Liver (tissue), 9 donors: Measurements from ENCODE around the gene RIMBP2. TPM values are rescaled to one million over a fixed set of nuclear protein-coding genes. Genes with fewer than 3 reads are reported as not detected.

Experiments used
- DNase-seq: peaks from one replicate; pipeline ENCODE4 v3.0.0-alpha.2; 2017; ENCODE audit warnings: low spot score
- H3K27ac ChIP-seq, 2 donors: one replicate each; pipeline ENCODE4 v1.7.0; 2013; ENCODE audit warnings: inconsistent platforms in 2 of 2, low read length in 2 of 2, control low read depth in 1 of 2, low read depth in 1 of 2, mild to moderate bottlenecking in 1 of 2
- H3K27me3 ChIP-seq, 4 donors: one replicate each; pipeline versions ENCODE4 v1.6.1 to v1.7.0; 2013; ENCODE audit warnings: low read length in 3 of 4, inconsistent platforms in 1 of 4, mild to moderate bottlenecking in 1 of 4, moderate library complexity in 1 of 4; ENCODE audit not compliant: control insufficient read depth in 4 of 4, insufficient read depth in 4 of 4
- H3K36me3 ChIP-seq, 4 donors: one replicate each; pipeline versions ENCODE4 v1.6.1 to v1.7.0; 2013; ENCODE audit warnings: low read length in 3 of 4, mild to moderate bottlenecking in 3 of 4, low read depth in 1 of 4, moderate library complexity in 1 of 4; ENCODE audit not compliant: control insufficient read depth in 4 of 4, insufficient read depth in 3 of 4
- H3K4me1 ChIP-seq, 4 donors: one replicate each; pipeline versions ENCODE4 v1.6.1 to v1.7.0; 2013; ENCODE audit warnings: low read length in 3 of 4, mild to moderate bottlenecking in 3 of 4, moderate library complexity in 1 of 4; ENCODE audit not compliant: control insufficient read depth in 4 of 4, insufficient read depth in 4 of 4
- H3K4me3 ChIP-seq, 3 donors: one replicate each; pipeline versions ENCODE4 v1.6.1 to v1.7.0; 2013; ENCODE audit warnings: low read length in 3 of 3, control low read depth in 1 of 3, low read depth in 1 of 3, mild to moderate bottlenecking in 1 of 3
- H3K9ac ChIP-seq, 2 donors: one replicate each; pipeline ENCODE4 v1.7.0; 2013; ENCODE audit warnings: low read length in 2 of 2, mild to moderate bottlenecking in 2 of 2, moderate library complexity in 2 of 2, control low read depth in 1 of 2, low read depth in 1 of 2
- H3K9me3 ChIP-seq, 4 donors: one replicate each; pipeline versions ENCODE4 v1.6.1 to v1.7.0; 2013; ENCODE audit warnings: low read length in 3 of 4; ENCODE audit not compliant: control insufficient read depth in 4 of 4
- CTCF ChIP-seq: fragments of 150-350 bp; IDR thresholded peaks from 2 replicates; pipeline ENCODE4 v1.5.1; 2017; ENCODE audit warnings: improper control_type of control experiment, low read depth, low read length; ENCODE audit not compliant: missing input control
- EGR1 ChIP-seq, 2 donors: IDR thresholded peaks; 2 replicates each; pipeline ENCODE4 v1.6.1; 2016 to 2018; ENCODE audit warnings: antibody characterized with exemption in 2 of 2, low read depth in 2 of 2
- FOXA1 ChIP-seq: IDR thresholded peaks from 2 replicates; pipeline ENCODE4 v1.6.1; 2016; ENCODE audit warnings: antibody characterized with exemption
- FOXA2 ChIP-seq: IDR thresholded peaks from 2 replicates; pipeline ENCODE4 v1.6.1; 2016; ENCODE audit warnings: antibody characterized with exemption
- GABPA ChIP-seq, 2 donors: IDR thresholded peaks in 1 of 2; conservative IDR thresholded peaks in 1 of 2; 2 replicates each; pipeline ENCODE4 v1.6.1; 2016; ENCODE audit warnings: antibody characterized with exemption in 2 of 2, mild to moderate bottlenecking in 1 of 2, moderate library complexity in 1 of 2
- HNF4A ChIP-seq, 2 donors: conservative IDR thresholded peaks; 2 replicates each; pipeline ENCODE4 v1.6.1; 2016; ENCODE audit warnings: antibody characterized with exemption in 2 of 2, mild to moderate bottlenecking in 2 of 2
- HNF4G ChIP-seq: IDR thresholded peaks from 2 replicates; pipeline ENCODE4 v1.6.1; 2016; ENCODE audit warnings: antibody characterized with exemption
- JUND ChIP-seq, 2 donors: IDR thresholded peaks; 2 replicates each; pipeline ENCODE4 v1.6.1; 2016; ENCODE audit warnings: antibody characterized with exemption in 2 of 2
- NR2F2 ChIP-seq: IDR thresholded peaks from 2 replicates; pipeline ENCODE4 v1.6.1; 2016; ENCODE audit warnings: antibody characterized with exemption
- RAD21 ChIP-seq, 2 donors: IDR thresholded peaks; 2 replicates each; pipeline ENCODE4 v1.6.1; 2016; ENCODE audit warnings: antibody characterized with exemption in 2 of 2, mild to moderate bottlenecking in 2 of 2
- RXRA ChIP-seq, 2 donors: IDR thresholded peaks; 2 replicates each; pipeline ENCODE4 v1.6.1; 2017 to 2018; ENCODE audit warnings: antibody characterized with exemption in 2 of 2, mild to moderate bottlenecking in 1 of 2
- SP1 ChIP-seq: IDR thresholded peaks from 2 replicates; pipeline ENCODE4 v1.6.1; 2018; ENCODE audit warnings: antibody characterized with exemption, mild to moderate bottlenecking
- TAF1 ChIP-seq: conservative IDR thresholded peaks from 2 replicates; pipeline ENCODE4 v1.6.1; 2016; ENCODE audit warnings: antibody characterized with exemption, mild to moderate bottlenecking
- YY1 ChIP-seq: IDR thresholded peaks from 2 replicates; pipeline ENCODE4 v1.6.1; 2016; ENCODE audit warnings: antibody characterized with exemption, mild to moderate bottlenecking
- WGBS: extraction: QIAGEN DNeasy Blood & Tissue Kit; methylation state at CpG from one replicate; pipeline ENCODE4 v1.1.7; 2013; 5-methylcytosine and 5-hydroxymethylcytosine counted together
- polyA plus RNA-seq, 2 donors: library from polyadenylated mRNA; stranded (reverse) in 1 of 2; unstranded in 1 of 2; fragments of 200-250 nt in 1 of 2; fragments of >200 nt in 1 of 2; fragmentation: Nextera tagmentation in 1 of 2; extraction: Ambion mirVana in 1 of 2; gene quantifications; one replicate each; pipeline versions ENCODE4 v1.2.1 to v1.2.3, GENCODE V29; 2013 to 2015
- total RNA-seq, 2 donors: library from RNA; depleted of rRNA; stranded (reverse); fragments of >200 nt; gene quantifications; one replicate each; pipeline ENCODE4 v1.2.3, GENCODE V29; 2014
- TF ChIP-seq, protein P1 (sequence below): IDR thresholded peaks from 2 replicates; pipeline ENCODE4 v1.6.1; 2016; ENCODE audit warnings: antibody characterized with exemption
- TF ChIP-seq, protein P2 (sequence below): IDR thresholded peaks from 2 replicates; pipeline ENCODE4 v1.6.1; 2016; ENCODE audit warnings: antibody characterized with exemption, mild to moderate bottlenecking
- TF ChIP-seq, protein P3 (sequence below): IDR thresholded peaks from 2 replicates; pipeline ENCODE4 v1.6.1; 2016; ENCODE audit warnings: antibody characterized with exemption
- TF ChIP-seq, protein P4 (sequence below): IDR thresholded peaks from 2 replicates; pipeline ENCODE4 v1.6.1; 2016; ENCODE audit warnings: antibody characterized with exemption
- donor health status: healthy.
- donor health status: healthy.
- donor health status: healthy.
- donor health status: healthy.
- donor health status: healthy.

RIMBP2 gene
- total and polyA plus RNA-seq, 4 donors: 0.01 to 0.17 (median 0.09) TPM; not detected in 1

- WGBS: 76% methylated on average over 12 of the region's 12 CpGs
- no peak overlapping the region for H3K9ac ChIP-seq
- no peak for DNase-seq
- H3K4me3 ChIP-seq: no peak overlapping the region
- no peaks in the 10 kb centered on the region for H3K36me3 ChIP-seq
- H3K27me3 ChIP-seq: no peaks in the 10 kb centered on the region
- no peak for TF ChIP-seq JUND (IDR thresholded peaks at IDR 0.05)
- no peak for TF ChIP-seq YY1
- no peak for TF ChIP-seq NR2F2
- no peak for TF ChIP-seq RXRA (IDR thresholded peaks at IDR 0.05)
- TF ChIP-seq, protein P1, sequence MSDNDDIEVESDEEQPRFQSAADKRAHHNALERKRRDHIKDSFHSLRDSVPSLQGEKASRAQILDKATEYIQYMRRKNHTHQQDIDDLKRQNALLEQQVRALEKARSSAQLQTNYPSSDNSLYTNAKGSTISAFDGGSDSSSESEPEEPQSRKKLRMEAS: no peak
- TF ChIP-seq CTCF: no peak
- no peak for TF ChIP-seq GABPA (IDR thresholded peaks at IDR 0.05 in 1 of 2, conservative IDR thresholded peaks at IDR 0.05 in 1 of 2)
- TF ChIP-seq SP1: no peak
- no peak for TF ChIP-seq EGR1 (IDR thresholded peaks at IDR 0.05; ENCODE audit: low read depth in 2 of 2)
- TF ChIP-seq, protein P2, sequence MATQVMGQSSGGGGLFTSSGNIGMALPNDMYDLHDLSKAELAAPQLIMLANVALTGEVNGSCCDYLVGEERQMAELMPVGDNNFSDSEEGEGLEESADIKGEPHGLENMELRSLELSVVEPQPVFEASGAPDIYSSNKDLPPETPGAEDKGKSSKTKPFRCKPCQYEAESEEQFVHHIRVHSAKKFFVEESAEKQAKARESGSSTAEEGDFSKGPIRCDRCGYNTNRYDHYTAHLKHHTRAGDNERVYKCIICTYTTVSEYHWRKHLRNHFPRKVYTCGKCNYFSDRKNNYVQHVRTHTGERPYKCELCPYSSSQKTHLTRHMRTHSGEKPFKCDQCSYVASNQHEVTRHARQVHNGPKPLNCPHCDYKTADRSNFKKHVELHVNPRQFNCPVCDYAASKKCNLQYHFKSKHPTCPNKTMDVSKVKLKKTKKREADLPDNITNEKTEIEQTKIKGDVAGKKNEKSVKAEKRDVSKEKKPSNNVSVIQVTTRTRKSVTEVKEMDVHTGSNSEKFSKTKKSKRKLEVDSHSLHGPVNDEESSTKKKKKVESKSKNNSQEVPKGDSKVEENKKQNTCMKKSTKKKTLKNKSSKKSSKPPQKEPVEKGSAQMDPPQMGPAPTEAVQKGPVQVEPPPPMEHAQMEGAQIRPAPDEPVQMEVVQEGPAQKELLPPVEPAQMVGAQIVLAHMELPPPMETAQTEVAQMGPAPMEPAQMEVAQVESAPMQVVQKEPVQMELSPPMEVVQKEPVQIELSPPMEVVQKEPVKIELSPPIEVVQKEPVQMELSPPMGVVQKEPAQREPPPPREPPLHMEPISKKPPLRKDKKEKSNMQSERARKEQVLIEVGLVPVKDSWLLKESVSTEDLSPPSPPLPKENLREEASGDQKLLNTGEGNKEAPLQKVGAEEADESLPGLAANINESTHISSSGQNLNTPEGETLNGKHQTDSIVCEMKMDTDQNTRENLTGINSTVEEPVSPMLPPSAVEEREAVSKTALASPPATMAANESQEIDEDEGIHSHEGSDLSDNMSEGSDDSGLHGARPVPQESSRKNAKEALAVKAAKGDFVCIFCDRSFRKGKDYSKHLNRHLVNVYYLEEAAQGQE: no peak
- TF ChIP-seq, protein P3, sequence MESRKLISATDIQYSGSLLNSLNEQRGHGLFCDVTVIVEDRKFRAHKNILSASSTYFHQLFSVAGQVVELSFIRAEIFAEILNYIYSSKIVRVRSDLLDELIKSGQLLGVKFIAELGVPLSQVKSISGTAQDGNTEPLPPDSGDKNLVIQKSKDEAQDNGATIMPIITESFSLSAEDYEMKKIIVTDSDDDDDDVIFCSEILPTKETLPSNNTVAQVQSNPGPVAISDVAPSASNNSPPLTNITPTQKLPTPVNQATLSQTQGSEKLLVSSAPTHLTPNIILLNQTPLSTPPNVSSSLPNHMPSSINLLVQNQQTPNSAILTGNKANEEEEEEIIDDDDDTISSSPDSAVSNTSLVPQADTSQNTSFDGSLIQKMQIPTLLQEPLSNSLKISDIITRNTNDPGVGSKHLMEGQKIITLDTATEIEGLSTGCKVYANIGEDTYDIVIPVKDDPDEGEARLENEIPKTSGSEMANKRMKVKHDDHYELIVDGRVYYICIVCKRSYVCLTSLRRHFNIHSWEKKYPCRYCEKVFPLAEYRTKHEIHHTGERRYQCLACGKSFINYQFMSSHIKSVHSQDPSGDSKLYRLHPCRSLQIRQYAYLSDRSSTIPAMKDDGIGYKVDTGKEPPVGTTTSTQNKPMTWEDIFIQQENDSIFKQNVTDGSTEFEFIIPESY: no peak
- no peak for TF ChIP-seq HNF4G
- H3K27ac ChIP-seq: no peak overlapping the region
- no peaks in the 10 kb centered on the region for H3K4me1 ChIP-seq
- no peaks in the 10 kb centered on the region for H3K9me3 ChIP-seq
These were observed 238.8 kb downstream of the RIMBP2 start for GRCh38 chr12:130477266-130477665.

GRCh38 chr12:130476451-130477135 lies 239.5 kb downstream of the RIMBP2 start:
- Histone ChIP-seq H3K27me3 (no peaks in the 10 kb centered on the region), H3K9me3 (no peaks in the 10 kb centered on the region), H3K27ac (no peak overlapping the region), H3K4me1 (no peaks in the 10 kb centered on the region), H3K36me3 (no peaks in the 10 kb centered on the region), H3K9ac (no peak overlapping the region), H3K4me3 (no peak overlapping the region)
- TF ChIP-seq JUND (IDR thresholded peaks at IDR 0.05) (no peak), TAF1 (no peak), HNF4A (conservative IDR thresholded peaks at IDR 0.05) (no peak), RXRA (IDR thresholded peaks at IDR 0.05) (no peak), EGR1 (IDR thresholded peaks at IDR 0.05; ENCODE audit: low read depth in 2 of 2) (no peak), HNF4G (no peak), FOXA1 (no peak), FOXA2 (no peak), YY1 (no peak), RAD21 (IDR thresholded peaks at IDR 0.05) (no peak)
- TF ChIP-seq, protein P4, sequence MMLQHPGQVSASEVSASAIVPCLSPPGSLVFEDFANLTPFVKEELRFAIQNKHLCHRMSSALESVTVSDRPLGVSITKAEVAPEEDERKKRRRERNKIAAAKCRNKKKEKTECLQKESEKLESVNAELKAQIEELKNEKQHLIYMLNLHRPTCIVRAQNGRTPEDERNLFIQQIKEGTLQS: no peak
- TF ChIP-seq, protein P2: no peak
- TF ChIP-seq, protein P3: no peak
- 48% methylated on average over 20 of the region's 20 CpGs for WGBS
- no peak for DNase-seq
